VCaP (cell line): Measurements from ENCODE around the gene CIPC.

Source experiments
- H3K27ac ChIP-seq: fragments of 450-650 bp; 2 replicates; pipeline ENCODE4 v1.5.1; 2017
- TF ChIP-seq, protein P1 (sequence below): fragments of 450-650 bp; conservative IDR thresholded peaks from 2 replicates; pipeline ENCODE4 v1.5.1; 2017; ENCODE audit warnings: mild to moderate bottlenecking, moderate library complexity

CIPC gene

GRCh38 chr14:77066578-77067172 lies 31.4 kb upstream of the CIPC start:
- TF ChIP-seq, protein P1, sequence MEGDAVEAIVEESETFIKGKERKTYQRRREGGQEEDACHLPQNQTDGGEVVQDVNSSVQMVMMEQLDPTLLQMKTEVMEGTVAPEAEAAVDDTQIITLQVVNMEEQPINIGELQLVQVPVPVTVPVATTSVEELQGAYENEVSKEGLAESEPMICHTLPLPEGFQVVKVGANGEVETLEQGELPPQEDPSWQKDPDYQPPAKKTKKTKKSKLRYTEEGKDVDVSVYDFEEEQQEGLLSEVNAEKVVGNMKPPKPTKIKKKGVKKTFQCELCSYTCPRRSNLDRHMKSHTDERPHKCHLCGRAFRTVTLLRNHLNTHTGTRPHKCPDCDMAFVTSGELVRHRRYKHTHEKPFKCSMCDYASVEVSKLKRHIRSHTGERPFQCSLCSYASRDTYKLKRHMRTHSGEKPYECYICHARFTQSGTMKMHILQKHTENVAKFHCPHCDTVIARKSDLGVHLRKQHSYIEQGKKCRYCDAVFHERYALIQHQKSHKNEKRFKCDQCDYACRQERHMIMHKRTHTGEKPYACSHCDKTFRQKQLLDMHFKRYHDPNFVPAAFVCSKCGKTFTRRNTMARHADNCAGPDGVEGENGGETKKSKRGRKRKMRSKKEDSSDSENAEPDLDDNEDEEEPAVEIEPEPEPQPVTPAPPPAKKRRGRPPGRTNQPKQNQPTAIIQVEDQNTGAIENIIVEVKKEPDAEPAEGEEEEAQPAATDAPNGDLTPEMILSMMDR = no peak
- H3K27ac ChIP-seq = no peak overlapping the region

GRCh38 chr14:77067632-77068516 lies 30.2 kb upstream of the CIPC start:
- TF ChIP-seq, protein P1 = peak; percentile 91
- H3K27ac ChIP-seq = peak overlapping the region; percentile 45; the same call in 1 of the 2 replicates

DNA sequence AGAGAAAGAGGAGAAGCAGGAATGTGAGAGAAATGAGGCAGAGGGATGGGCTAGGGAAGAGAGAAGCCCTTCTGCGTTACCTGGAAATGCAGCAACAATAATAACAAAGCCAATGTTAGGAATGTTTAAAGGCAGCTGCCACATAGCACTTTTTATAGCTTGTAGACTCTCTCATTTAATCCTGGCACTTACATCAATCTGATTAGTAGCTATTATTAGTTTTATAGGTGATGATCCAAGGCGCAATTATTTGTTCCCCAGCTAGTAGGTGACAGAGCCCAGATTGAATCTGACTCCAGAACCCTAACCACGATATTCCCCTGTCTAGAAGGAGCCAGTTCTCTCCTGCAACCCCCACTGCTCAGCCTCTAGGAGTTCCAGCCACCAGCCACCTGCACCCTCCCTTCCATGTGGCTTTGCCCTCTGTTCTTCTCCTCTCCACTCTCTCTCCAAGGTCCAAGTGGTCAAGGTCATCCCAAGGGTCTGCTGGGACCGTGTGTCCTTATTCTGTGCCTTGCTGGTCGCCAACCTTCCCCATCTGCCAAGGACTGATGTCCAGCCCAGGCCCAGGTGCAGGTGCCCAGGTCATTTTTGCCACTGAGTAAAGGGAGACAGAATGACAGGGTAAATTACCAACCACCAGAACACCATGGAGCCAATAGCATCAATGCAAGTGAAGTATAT lies 29.4 kb upstream of the CIPC start:
- H3K27ac ChIP-seq = peak overlapping the region; percentile 45; the same call in 1 of the 2 replicates
- TF ChIP-seq, protein P1 = peak; percentile 37

- TF ChIP-seq, protein P1 = no peak
- H3K27ac ChIP-seq = no peak overlapping the region; the same call in 1 of the 2 replicates
These were observed 28.5 kb upstream of the CIPC start for GRCh38 chr14:77069551-77069950.

DNA sequence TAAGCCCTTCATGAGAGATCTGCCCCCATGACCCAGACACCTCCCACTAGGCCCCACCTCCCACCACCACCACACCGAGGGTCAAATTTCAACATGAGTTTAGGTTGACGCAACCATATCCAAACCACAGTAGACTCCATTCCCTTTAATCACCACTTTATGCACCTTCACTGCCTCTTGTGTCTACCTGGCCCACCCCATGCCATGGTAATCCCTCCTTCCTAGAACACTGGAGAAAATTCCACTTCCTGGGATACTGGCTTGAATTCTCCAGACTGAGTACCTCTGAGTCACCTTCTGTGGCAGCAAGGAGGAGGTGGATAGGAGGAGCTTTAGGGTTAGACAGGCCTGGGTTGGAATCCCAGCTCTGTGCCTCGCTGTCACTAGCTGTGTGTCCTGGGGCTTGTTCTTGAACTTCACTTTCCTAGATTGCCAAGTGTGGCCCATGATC lies 26.1 kb upstream of the CIPC start:
- no peak overlapping the region for H3K27ac ChIP-seq

DNA sequence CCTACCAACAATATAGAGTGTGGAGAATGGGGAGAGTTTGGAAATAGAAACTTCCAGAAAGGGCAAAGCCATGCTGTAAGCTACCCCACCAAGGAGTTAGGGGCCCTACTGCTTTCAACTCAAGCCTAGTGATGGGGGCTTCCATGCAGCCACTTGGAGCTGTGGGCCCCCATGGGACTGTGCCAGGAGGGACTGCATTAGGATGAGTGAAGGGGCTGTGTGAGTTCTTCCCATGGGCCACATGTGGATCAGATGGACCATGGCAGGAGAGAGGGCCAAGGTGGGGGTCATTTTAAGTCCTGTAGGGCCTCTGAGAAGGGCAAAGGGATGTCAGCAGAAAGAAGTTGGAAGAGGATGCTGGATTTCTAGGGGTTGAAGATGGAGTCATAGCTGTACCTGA lies 23.1 kb upstream of the CIPC start:
- TF ChIP-seq, protein P1 = no peak
- no peak overlapping the region for H3K27ac ChIP-seq

More for the DNA sequence above, 26.1 kb upstream of the CIPC start:
- TF ChIP-seq, protein P1 = no peak

DNA sequence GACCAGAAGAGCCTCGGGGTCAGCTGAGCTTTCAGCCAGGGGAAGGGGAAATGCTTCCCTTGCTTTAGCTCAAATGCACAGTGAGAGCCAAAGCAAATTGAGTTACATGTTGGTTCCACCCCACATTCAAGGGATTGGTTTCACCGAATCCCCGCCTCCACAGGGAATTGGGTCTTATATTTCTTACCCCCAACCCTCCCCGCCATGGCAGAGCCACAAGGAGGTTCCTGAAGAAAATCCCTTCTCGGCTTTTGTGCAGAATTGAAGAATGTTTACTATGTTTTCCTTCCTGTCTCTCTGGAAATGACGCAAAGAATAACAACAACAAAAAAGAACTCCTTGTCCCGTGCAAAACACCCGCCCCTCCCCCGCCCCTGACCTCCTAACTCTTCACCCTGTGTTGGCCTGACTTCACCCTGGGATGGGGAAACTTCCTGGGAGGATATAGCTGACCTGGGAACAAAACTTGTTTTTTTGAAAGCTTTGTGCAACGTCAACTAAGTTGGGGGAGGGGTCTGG lies 21.9 kb upstream of the CIPC start:
- H3K27ac ChIP-seq = no peak overlapping the region
- TF ChIP-seq, protein P1 = no peak
